Liver (tissue), 3 donors: Measurements from ENCODE around the gene PLA2G2F.

Experiments used
- EGR1 ChIP-seq, 2 donors: IDR thresholded peaks; 2 replicates each; pipeline ENCODE4 v1.6.1; 2016 to 2018; ENCODE audit warnings: antibody characterized with exemption in 2 of 2, low read depth in 2 of 2
- JUND ChIP-seq, 2 donors: IDR thresholded peaks; 2 replicates each; pipeline ENCODE4 v1.6.1; 2016; ENCODE audit warnings: antibody characterized with exemption in 2 of 2
- SP1 ChIP-seq: IDR thresholded peaks from 2 replicates; pipeline ENCODE4 v1.6.1; 2018; ENCODE audit warnings: antibody characterized with exemption, mild to moderate bottlenecking
- TAF1 ChIP-seq: conservative IDR thresholded peaks from 2 replicates; pipeline ENCODE4 v1.6.1; 2016; ENCODE audit warnings: antibody characterized with exemption, mild to moderate bottlenecking
- YY1 ChIP-seq: IDR thresholded peaks from 2 replicates; pipeline ENCODE4 v1.6.1; 2016; ENCODE audit warnings: antibody characterized with exemption, mild to moderate bottlenecking
- TF ChIP-seq, protein P1 (sequence below): fragments of 150-350 bp; IDR thresholded peaks from 2 replicates; pipeline ENCODE4 v1.5.1; 2017; ENCODE audit warnings: improper control_type of control experiment, low read depth, low read length; ENCODE audit not compliant: missing input control
- TF ChIP-seq, protein P2 (sequence below): IDR thresholded peaks from 2 replicates; pipeline ENCODE4 v1.6.1; 2016; ENCODE audit warnings: antibody characterized with exemption
- donor health status: healthy.
- donor health status: healthy.

DNA sequence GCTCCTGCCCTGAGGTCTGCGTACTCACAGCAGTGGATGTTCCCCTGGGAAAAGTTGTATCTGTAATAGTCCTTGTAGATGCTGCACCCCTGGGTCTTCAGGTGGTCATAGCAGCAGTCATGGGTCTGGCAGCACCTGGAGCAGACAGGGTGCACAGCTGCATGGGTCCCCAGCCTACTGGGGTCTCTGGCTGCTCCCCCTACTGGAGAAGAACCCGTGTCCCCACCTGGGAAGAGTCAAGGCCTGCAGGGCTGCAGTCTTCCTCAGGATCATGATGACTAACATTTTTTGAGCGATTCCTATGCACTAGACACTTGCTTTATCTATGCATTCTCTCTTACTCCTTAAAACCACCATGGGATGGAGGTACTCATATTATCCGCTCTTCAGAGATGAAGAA lies 23.6 kb upstream of the PLA2G2F start:
- TF ChIP-seq YY1 (no peak), TAF1 (no peak), JUND (IDR thresholded peaks at IDR 0.05) (no peak), EGR1 (IDR thresholded peaks at IDR 0.05; ENCODE audit: low read depth in 2 of 2) (no peak), SP1 (no peak)
- TF ChIP-seq, protein P1, sequence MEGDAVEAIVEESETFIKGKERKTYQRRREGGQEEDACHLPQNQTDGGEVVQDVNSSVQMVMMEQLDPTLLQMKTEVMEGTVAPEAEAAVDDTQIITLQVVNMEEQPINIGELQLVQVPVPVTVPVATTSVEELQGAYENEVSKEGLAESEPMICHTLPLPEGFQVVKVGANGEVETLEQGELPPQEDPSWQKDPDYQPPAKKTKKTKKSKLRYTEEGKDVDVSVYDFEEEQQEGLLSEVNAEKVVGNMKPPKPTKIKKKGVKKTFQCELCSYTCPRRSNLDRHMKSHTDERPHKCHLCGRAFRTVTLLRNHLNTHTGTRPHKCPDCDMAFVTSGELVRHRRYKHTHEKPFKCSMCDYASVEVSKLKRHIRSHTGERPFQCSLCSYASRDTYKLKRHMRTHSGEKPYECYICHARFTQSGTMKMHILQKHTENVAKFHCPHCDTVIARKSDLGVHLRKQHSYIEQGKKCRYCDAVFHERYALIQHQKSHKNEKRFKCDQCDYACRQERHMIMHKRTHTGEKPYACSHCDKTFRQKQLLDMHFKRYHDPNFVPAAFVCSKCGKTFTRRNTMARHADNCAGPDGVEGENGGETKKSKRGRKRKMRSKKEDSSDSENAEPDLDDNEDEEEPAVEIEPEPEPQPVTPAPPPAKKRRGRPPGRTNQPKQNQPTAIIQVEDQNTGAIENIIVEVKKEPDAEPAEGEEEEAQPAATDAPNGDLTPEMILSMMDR: no peak
- TF ChIP-seq, protein P2, sequence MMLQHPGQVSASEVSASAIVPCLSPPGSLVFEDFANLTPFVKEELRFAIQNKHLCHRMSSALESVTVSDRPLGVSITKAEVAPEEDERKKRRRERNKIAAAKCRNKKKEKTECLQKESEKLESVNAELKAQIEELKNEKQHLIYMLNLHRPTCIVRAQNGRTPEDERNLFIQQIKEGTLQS: no peak
